Right atrium auricular region (tissue), 2 donors: Measurements from ENCODE around the gene USP50. TPM values are rescaled to one million over a fixed set of nuclear protein-coding genes. Genes with fewer than 3 reads are reported as not detected.
"Not testable (repeated sequence)": the region's sequence is repeated elsewhere in the genome, so short reads cannot be mapped to it uniquely, and the experiment has no call there.

ENCODE experiments used
- DNase-seq: peaks from one replicate; pipeline ENCODE4 v3.0.0-alpha.2; 2019; ENCODE audit warnings: low spot score
- H3K27ac ChIP-seq, 2 donors: fragments of 200-600 bp; sonication (generic); 1 replicate in 1 of 2; 2 replicates in 1 of 2; pipeline ENCODE4 v1.5.1; 2016 to 2019
- H3K27me3 ChIP-seq, 2 donors: fragments of 200-600 bp; sonication (generic); one replicate each; pipeline versions ENCODE4 v1.5.1 to v1.6.0; 2017 to 2019
- H3K36me3 ChIP-seq: fragments of 200-600 bp; sonication (generic); one replicate; pipeline ENCODE4 v1.5.1; 2016
- H3K4me1 ChIP-seq, 2 donors: fragments of 200-600 bp; sonication (generic); one replicate each; pipeline versions ENCODE4 v1.5.1 to v1.6.0; 2017 to 2019
- H3K4me3 ChIP-seq, 2 donors: fragments of 200-600 bp; sonication (generic); 1 replicate in 1 of 2; 2 replicates in 1 of 2; pipeline ENCODE4 v1.5.1; 2017 to 2019; ENCODE audit warnings: mild to moderate bottlenecking in 1 of 2, moderate library complexity in 1 of 2
- H3K9me3 ChIP-seq, 2 donors: fragments of 200-600 bp; sonication (generic); one replicate each; pipeline ENCODE4 v1.5.1; 2019
- total RNA-seq, 2 donors: library from RNA; depleted of rRNA; stranded (reverse); fragments of >200 nt; gene quantifications; one replicate each; pipeline ENCODE4 v1.1.0, GENCODE V29; 2016
- TF ChIP-seq, protein P1 (sequence below), 2 donors: fragments of 200-600 bp; sonication (generic); IDR thresholded peaks; one replicate each; pipeline ENCODE4 v1.5.1; 2019; ENCODE audit warnings: antibody characterized with exemption in 2 of 2

USP50 gene
- total RNA-seq, 2 donors from 2014 or later: not detected

GRCh38 chr15:50501815-50502214, 44.7 kb downstream of the USP50 start:
- Histone ChIP-seq H3K27me3 (no peaks in the 10 kb centered on the region), H3K27ac (no peak overlapping the region), H3K9me3 (no peaks in the 10 kb centered on the region), H3K4me1 (no peaks in the 10 kb centered on the region), H3K36me3 (peaks cover 58% of the 10 kb centered on the region), H3K4me3 (no peak overlapping the region)
- TF ChIP-seq, protein P1, sequence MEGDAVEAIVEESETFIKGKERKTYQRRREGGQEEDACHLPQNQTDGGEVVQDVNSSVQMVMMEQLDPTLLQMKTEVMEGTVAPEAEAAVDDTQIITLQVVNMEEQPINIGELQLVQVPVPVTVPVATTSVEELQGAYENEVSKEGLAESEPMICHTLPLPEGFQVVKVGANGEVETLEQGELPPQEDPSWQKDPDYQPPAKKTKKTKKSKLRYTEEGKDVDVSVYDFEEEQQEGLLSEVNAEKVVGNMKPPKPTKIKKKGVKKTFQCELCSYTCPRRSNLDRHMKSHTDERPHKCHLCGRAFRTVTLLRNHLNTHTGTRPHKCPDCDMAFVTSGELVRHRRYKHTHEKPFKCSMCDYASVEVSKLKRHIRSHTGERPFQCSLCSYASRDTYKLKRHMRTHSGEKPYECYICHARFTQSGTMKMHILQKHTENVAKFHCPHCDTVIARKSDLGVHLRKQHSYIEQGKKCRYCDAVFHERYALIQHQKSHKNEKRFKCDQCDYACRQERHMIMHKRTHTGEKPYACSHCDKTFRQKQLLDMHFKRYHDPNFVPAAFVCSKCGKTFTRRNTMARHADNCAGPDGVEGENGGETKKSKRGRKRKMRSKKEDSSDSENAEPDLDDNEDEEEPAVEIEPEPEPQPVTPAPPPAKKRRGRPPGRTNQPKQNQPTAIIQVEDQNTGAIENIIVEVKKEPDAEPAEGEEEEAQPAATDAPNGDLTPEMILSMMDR (IDR thresholded peaks at IDR 0.05): no peak
- no peak for DNase-seq

GRCh38 chr15:50500352-50500751, 46.1 kb downstream of the USP50 start:
- H3K9me3 ChIP-seq: no peaks in the 10 kb centered on the region
- TF ChIP-seq, protein P1 (IDR thresholded peaks at IDR 0.05): no peak
- peaks cover 69% of the 10 kb centered on the region for H3K36me3 ChIP-seq
- DNase-seq: no peak
- no peaks in the 10 kb centered on the region for H3K27me3 ChIP-seq
- H3K4me1 ChIP-seq: no peaks in the 10 kb centered on the region
- no peak overlapping the region for H3K4me3 ChIP-seq
- H3K27ac ChIP-seq: no peak overlapping the region

GRCh38 chr15:50496692-50497091, 49.8 kb downstream of the USP50 start:
- no peaks in the 10 kb centered on the region for H3K9me3 ChIP-seq
- H3K4me3 ChIP-seq: no peak overlapping the region
- no peak overlapping the region for H3K27ac ChIP-seq
- no peaks in the 10 kb centered on the region for H3K27me3 ChIP-seq
- TF ChIP-seq, protein P1 (IDR thresholded peaks at IDR 0.05): no peak
- no peak for DNase-seq
- H3K4me1 ChIP-seq: no peaks in the 10 kb centered on the region
- H3K36me3 ChIP-seq: peaks cover 83% of the 10 kb centered on the region

DNA sequence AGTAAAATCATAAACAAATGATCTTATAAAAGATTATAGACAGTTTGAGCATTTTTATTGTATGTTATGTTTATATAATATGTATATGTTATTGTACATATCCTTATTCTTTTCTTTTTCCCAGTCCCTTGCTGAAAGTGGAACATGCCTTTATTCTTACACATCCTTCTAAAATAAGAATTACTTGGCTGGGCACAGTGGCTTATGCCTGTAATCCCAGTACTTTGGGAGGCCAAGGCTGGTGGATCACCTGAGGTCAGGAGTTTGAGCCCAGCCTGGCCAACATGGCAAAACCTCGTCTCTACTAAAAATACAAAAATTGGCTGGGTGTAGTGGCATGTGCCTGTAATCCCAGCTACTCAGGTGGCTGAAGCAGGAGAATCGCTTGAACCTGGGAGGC, 51.9 kb downstream of the USP50 start:
- H3K4me3 ChIP-seq, H3K4me1 ChIP-seq, H3K27me3 ChIP-seq, H3K9me3 ChIP-seq, H3K27ac ChIP-seq, DNase-seq: not testable (repeated sequence)
- H3K36me3 ChIP-seq: peaks cover 84% of the 10 kb centered on the region

GRCh38 chr15:50493625-50494024, 52.8 kb downstream of the USP50 start:
- Histone ChIP-seq H3K4me1 (no peaks in the 10 kb centered on the region), H3K27me3 (no peaks in the 10 kb centered on the region), H3K9me3 (no peaks in the 10 kb centered on the region), H3K4me3 (no peak overlapping the region), H3K27ac (no peak overlapping the region), H3K36me3 (peaks cover 79% of the 10 kb centered on the region)
- no peak for DNase-seq
- TF ChIP-seq, protein P1 (IDR thresholded peaks at IDR 0.05): no peak

GRCh38 chr15:50487287-50487686, 59.2 kb downstream of the USP50 start:
- H3K27ac ChIP-seq: no peak overlapping the region
- H3K9me3 ChIP-seq: no peaks in the 10 kb centered on the region
- peaks cover 63% of the 10 kb centered on the region for H3K36me3 ChIP-seq
- no peak overlapping the region for H3K4me3 ChIP-seq
- H3K4me1 ChIP-seq: no peaks in the 10 kb centered on the region
- no peaks in the 10 kb centered on the region for H3K27me3 ChIP-seq
- TF ChIP-seq, protein P1 (IDR thresholded peaks at IDR 0.05): no peak
- DNase-seq: no peak
